Measurements from ENCODE around the gene DOC2A. TPM values are rescaled to one million over a fixed set of nuclear protein-coding genes. Genes with fewer than 3 reads are reported as not detected.
A peak's percentile ranks its signal among the peaks of the same experiment; 100 is the strongest.

DOC2A gene
- total and polyA plus RNA-seq, 2 donors (not counting 1 experiment from before 2014, with no cell fraction given): not detected

DNA sequence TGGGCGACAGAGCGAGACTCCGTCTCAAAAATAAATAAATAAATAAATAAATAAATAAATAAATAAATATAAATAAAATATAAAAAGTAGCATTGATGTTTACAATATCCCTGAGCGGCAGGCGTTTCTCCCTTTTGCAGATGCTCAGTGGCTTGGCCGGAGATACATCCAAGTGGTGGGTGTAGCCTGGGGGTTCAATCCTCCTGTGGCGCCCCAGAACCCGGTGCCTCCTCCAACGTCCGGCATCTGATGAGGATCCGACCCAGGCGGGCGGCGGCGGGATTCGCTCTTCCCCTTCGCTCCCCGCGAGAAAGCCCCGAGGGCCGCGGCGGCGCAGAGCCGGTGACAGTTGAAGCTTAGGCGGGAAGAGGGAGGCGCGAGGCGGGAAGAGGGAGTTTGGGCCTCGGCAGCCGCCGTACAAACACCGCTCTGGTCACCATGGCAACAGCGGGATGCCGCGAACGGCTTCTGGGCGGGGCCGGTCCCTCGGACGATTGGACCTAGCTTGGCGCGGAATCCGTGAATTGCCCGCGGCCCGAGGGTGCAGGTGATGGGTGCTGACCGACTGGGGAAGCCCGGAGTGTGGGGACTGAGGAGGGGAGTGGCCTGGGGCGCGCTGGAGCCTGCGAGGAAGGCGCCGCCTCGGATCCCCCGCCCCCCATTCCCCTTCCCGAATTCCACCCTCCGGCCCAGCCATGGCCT is 42.0 kb upstream of the DOC2A start:
- ATAC-seq (ENCODE audit: low read depth) (peak; percentile 87), DNase-seq (peak; percentile 92)
- peak overlapping the region; percentile 83 for H2AFZ ChIP-seq (ENCODE audit: insufficient read depth, low read depth, low read length, poor library complexity, severe bottlenecking)
- H3K79me2 ChIP-seq (ENCODE audit: control insufficient read depth, insufficient read depth, low read length): peaks cover 3% of the 10 kb centered on the region
- peak overlapping the region; percentile 9 to 70 (median 63) for H3K4me3 ChIP-seq (ENCODE audit: control extremely low read depth in 1 of 5, extremely low read depth in 1 of 5, insufficient read depth in 1 of 5, low read depth in 2 of 5, low read length in 4 of 5)
- no peaks in the 10 kb centered on the region for H3K36me3 ChIP-seq (replicated peaks in 1 of 2; ENCODE audit: control extremely low read depth in 1 of 2, control insufficient read depth in 1 of 2, extremely low read depth in 1 of 2, insufficient read depth in 2 of 2, low read length in 1 of 2)
- Mint-ChIP-seq H3K4me3 (peak overlapping the region; percentile 87), H3K9me3 (ENCODE audit: insufficient read depth) (no peaks in the 10 kb centered on the region), H3K27ac (peak overlapping the region; percentile 82), H3K4me1 (peaks cover 13% of the 10 kb centered on the region), H3K27me3 (no peaks in the 10 kb centered on the region)
- ChIA-PET POLR2A (interaction anchor here (1.0 kb wide), 1 partner anchor 13 kb away, joined by 8 read pairs; the partner anchor contains the start of gene ALDOA), CTCF (interaction anchor here (0.7 to 1.7 kb wide), 4 partner anchors 13 to 90 kb away, joined by 3 to 5 read pairs (median 4); partner anchors contain the start of gene ALDOA)
- peaks cover 5 to 12% of the 10 kb centered on the region in 2 donors for H3K4me1 ChIP-seq (ENCODE audit: control insufficient read depth in 2 of 2, insufficient read depth in 2 of 2, low read length in 2 of 2)
- H4K20me1 ChIP-seq (ENCODE audit: control insufficient read depth, insufficient read depth, low read length, poor library complexity, severe bottlenecking): no peaks in the 10 kb centered on the region
- H3K9ac ChIP-seq (ENCODE audit: low read length): peak overlapping the region; percentile 68
- H3K27me3 ChIP-seq (replicated peaks in 1 of 4; ENCODE audit: control extremely low read depth in 1 of 4, control insufficient read depth in 3 of 4, insufficient read depth in 4 of 4, low read length in 3 of 4): peaks cover 0 to 3% (median 0%) of the 10 kb centered on the region in 4 experiments
- no peaks in the 10 kb centered on the region for H3K9me3 ChIP-seq (ENCODE audit: control extremely low read depth in 1 of 3, control insufficient read depth in 2 of 3, insufficient read depth in 1 of 3, low read length in 2 of 3)
- H3K4me2 ChIP-seq (replicated peaks; ENCODE audit: low read depth, low read length, poor library complexity, severe bottlenecking): peak overlapping the region; percentile 97
- peak overlapping the region in 1 of 2 donors; percentile 5 for H3K27ac ChIP-seq (ENCODE audit: low read length in 2 of 2)
- intact Hi-C loops (cut with micrococcal nuclease): loop anchor here (1.0 kb wide), 3 partner anchors 12 to 190 kb away; partner anchors contain the start of genes ALDOA and CDIPT
- TF ChIP-seq, protein P1, sequence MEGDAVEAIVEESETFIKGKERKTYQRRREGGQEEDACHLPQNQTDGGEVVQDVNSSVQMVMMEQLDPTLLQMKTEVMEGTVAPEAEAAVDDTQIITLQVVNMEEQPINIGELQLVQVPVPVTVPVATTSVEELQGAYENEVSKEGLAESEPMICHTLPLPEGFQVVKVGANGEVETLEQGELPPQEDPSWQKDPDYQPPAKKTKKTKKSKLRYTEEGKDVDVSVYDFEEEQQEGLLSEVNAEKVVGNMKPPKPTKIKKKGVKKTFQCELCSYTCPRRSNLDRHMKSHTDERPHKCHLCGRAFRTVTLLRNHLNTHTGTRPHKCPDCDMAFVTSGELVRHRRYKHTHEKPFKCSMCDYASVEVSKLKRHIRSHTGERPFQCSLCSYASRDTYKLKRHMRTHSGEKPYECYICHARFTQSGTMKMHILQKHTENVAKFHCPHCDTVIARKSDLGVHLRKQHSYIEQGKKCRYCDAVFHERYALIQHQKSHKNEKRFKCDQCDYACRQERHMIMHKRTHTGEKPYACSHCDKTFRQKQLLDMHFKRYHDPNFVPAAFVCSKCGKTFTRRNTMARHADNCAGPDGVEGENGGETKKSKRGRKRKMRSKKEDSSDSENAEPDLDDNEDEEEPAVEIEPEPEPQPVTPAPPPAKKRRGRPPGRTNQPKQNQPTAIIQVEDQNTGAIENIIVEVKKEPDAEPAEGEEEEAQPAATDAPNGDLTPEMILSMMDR (IDR thresholded peaks at IDR 0.05): no peak
- TF ChIP-seq EZH2 (IDR thresholded peaks at IDR 0.05; ENCODE audit: borderline replicate concordance, insufficient read depth, low read depth, low read length, poor library complexity, severe bottlenecking): no peak
- under 1% methylated on average over 44 of the region's 58 CpGs for WGBS (ENCODE audit: insufficient coverage)

- intact Hi-C loops (cut with micrococcal nuclease): no loop called here
- H3K9me3 ChIP-seq (ENCODE audit: control extremely low read depth in 1 of 3, control insufficient read depth in 2 of 3, insufficient read depth in 1 of 3, low read length in 2 of 3): no peaks in the 10 kb centered on the region
- H3K27ac ChIP-seq (ENCODE audit: low read length in 2 of 2): no peak overlapping the region
- Mint-ChIP-seq H3K4me1 (peaks cover 13% of the 10 kb centered on the region), H3K27ac (peak overlapping the region; percentile 56), H3K9me3 (ENCODE audit: insufficient read depth) (no peaks in the 10 kb centered on the region), H3K4me3 (peak overlapping the region; percentile 71), H3K27me3 (no peaks in the 10 kb centered on the region)
- ATAC-seq (ENCODE audit: low read depth) (no peak), DNase-seq (no peak)
- no peak overlapping the region for H3K9ac ChIP-seq (ENCODE audit: low read length)
- no peak overlapping the region for H3K4me2 ChIP-seq (replicated peaks; ENCODE audit: low read depth, low read length, poor library complexity, severe bottlenecking)
- ChIA-PET POLR2A (interaction anchor here (0.7 to 1.1 kb wide), 2 partner anchors 14 to 41 kb away, joined by 4 to 6 read pairs; partner anchors contain the start of gene ALDOA), CTCF (interaction anchor here (0.5 to 0.7 kb wide), 2 partner anchors 91 to 856 kb away, joined by 3 to 4 read pairs; no protein-coding TSS in a partner anchor)
- no peak for TF ChIP-seq EZH2 (IDR thresholded peaks at IDR 0.05; ENCODE audit: borderline replicate concordance, insufficient read depth, low read depth, low read length, poor library complexity, severe bottlenecking)
- H4K20me1 ChIP-seq (ENCODE audit: control insufficient read depth, insufficient read depth, low read length, poor library complexity, severe bottlenecking): no peaks in the 10 kb centered on the region
- no peaks in the 10 kb centered on the region for H3K36me3 ChIP-seq (replicated peaks in 1 of 2; ENCODE audit: control extremely low read depth in 1 of 2, control insufficient read depth in 1 of 2, extremely low read depth in 1 of 2, insufficient read depth in 2 of 2, low read length in 1 of 2)
- peaks cover 5 to 12% of the 10 kb centered on the region in 2 donors for H3K4me1 ChIP-seq (ENCODE audit: control insufficient read depth in 2 of 2, insufficient read depth in 2 of 2, low read length in 2 of 2)
- WGBS (ENCODE audit: insufficient coverage): 94% methylated on average over 3 of the region's 3 CpGs
- H3K79me2 ChIP-seq (ENCODE audit: control insufficient read depth, insufficient read depth, low read length): peaks cover 3% of the 10 kb centered on the region
- no peak overlapping the region for H3K4me3 ChIP-seq (ENCODE audit: control extremely low read depth in 1 of 5, extremely low read depth in 1 of 5, insufficient read depth in 1 of 5, low read depth in 2 of 5, low read length in 4 of 5)
- H2AFZ ChIP-seq (ENCODE audit: insufficient read depth, low read depth, low read length, poor library complexity, severe bottlenecking): no peak overlapping the region
- peaks cover 0 to 3% (median 0%) of the 10 kb centered on the region in 4 experiments for H3K27me3 ChIP-seq (replicated peaks in 1 of 4; ENCODE audit: control extremely low read depth in 1 of 4, control insufficient read depth in 3 of 4, insufficient read depth in 4 of 4, low read length in 3 of 4)
Measured at GRCh38 chr16:30051518-30051917, 40.7 kb upstream of the DOC2A start.

Data from B cell (primary cell).